Dedifferentiated amniotic fluid mesenchymal stem cell (primary cell): Measurements from ENCODE around the gene ADAMTSL2.

ENCODE experiments used
- DNase-seq: peaks from one replicate; pipeline ENCODE4 v3.0.0-alpha.2; 2016; ENCODE audit errors: extremely low spot score

The ADAMTSL2 gene

GRCh38 chr9:133534346-133535291 lies at the start of gene ADAMTSL2:
Gene ADAMTSL2 (plus strand): TSS chr9:133534704. CDS start chr9:133536713, 2,009 bp downstream.
- no peak for DNase-seq

- DNase-seq = no peak
These were observed 48.8 kb upstream of the ADAMTSL2 start for GRCh38 chr9:133485531-133486260.

DNA sequence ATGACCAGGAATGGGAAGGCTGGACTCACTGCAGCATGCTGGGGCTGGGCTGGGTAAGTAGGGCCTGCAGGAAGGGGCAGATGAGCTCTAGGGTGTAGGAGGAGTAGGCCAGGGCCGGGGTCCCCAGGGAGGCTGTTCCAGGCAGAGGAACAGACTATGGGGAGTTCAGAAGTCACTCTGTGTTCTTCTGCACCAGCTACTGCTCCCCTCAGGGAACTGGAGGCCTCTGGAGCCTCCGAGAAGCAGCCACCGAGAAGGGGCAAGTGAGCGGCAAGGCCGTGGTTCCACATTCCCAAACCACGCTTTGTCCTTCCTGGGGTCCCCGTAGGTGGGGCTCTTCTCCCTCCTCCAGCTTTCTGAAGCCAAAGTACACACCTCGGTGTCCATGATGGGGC lies 47.2 kb upstream of the ADAMTSL2 start:
- DNase-seq = no peak

DNA sequence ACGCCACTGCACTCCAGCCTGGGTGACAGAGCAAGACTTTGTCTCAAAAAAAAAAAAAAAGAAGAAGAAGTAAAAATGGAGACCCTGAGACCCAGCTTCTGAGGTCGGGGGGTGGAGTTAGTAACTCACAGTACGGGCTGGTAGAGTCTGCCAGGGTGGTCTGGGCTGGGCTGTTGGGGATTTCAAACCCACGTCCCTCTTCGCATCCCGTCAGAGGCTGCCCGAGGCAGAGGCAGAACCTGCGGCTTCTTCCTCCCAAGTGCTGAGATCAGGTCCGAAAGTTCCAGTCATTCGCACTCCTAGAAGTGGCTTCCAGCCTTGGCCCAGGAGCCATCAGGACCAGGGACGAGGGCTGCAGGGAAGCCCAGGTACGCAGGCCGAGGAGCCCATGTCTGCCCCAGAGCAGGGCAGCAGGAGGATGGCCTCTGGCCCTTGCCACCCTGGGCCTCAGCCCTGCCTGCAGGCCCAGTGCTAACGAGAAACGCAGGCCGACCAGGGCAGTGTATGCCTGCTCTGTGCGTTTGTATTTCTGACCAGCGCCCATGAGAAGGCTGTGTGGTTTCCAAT lies 45.7 kb upstream of the ADAMTSL2 start:
- no peak for DNase-seq

DNA sequence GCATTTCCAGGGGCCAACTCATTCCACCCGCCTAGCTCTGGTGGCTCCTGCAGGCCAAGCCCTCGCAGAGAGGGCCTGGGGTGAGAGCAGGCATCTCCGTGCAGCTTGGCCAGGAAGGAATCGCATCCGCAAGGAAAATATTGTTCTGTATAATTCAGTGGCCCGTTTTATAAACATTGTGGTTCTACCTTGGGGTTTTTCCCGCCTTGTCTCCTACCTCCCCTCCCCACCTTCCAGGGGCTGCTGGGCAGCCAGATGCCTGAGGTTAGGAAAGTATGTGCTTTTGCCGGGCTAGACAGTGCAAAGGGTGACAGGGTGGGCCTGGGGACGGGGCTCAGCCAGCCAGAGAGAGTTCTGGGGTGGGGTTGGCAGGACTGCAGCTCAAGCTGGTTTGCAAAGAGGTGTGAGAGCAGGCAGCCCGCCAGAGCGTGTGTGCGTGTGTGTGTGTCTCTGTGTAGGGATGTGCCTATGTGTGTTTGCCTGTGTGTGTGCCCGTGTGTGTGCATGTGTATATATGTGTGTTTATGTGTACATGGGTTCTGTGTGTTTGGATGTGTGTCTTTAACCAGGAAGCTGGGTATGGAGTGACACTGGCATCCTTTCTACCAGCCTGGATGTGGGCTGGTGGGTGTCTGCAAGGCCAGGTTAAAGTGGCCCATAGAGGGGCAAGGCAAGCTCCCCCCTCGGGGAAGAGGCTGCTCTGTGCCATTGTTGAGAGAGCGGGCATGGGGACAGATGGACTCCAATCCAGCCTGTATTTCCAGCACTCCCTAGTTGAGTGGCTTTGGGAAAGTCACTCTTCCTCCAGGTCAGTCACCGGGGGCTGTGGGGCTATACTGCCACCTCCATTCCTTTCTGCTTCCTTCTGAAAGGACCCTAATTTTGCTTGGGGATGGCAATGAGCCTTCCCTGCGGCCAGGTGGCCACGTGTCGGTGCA lies 45.0 kb upstream of the ADAMTSL2 start:
- DNase-seq = no peak

DNA sequence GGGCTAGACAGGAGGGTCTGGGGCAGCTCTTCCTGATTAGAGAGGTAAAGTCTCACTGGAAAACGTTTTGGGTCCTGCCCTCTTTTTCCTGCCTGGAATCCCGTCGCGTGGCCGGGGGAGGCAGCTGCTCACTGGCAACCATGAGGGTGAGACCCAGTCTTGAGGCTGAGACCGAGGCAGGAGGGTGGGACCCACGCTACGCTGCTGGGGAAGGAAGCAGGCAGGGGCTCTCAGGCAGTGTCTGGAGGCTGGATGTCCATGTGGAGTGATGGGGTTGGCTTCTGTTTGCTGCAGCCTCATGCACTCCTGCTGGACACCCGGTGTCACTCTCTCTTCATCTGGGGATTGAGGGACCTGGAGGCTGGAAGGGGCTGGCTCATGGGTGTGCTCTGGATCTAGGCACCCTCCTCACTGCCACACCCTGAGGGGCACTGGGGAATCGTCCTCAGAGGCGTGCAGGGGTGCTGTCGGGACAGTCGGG lies 44.3 kb upstream of the ADAMTSL2 start:
- no peak for DNase-seq

DNA sequence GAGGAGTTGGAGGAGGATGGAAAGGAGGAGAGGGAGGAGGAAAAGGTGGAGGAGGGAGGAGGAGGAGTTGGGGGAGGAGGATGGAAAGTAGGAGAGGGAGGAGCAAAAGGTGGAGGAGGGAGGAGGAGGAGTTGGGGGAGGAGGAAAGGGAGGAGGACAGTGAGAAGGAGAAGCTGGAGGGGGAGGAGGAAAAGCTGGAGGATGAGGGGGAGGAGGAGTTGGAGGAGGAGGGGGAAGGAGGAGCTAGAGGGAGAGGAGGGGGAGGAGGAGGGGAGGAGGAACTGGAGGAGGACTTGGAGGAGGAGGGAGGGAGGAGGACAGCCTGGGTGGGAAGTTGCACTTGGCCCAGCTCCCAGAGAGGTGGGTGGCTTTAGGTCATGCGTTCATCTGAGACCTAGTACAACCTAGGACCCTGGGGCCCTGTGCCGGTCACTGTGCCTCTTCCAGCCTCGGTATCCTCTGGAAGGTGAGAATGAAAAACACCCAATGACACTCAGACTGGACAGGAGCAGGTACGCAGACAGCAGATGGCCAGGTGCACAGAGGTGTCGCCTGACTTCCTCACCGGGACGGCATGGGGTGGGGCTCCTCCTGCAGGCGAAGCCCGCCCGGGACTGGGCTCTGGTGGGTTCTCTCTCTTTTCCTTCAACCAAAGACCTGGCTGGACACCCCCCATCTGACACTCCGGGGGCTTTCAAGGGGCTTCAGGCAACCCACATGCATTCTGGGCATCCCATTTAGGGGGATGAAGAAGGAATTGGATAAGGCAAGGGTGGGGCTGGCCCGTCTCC lies 43.4 kb upstream of the ADAMTSL2 start:
- no peak for DNase-seq

GRCh38 chr9:133491656-133491925 lies 42.9 kb upstream of the ADAMTSL2 start:
- DNase-seq = no peak

- DNase-seq = peak; percentile 32
These were observed 42.2 kb upstream of the ADAMTSL2 start for GRCh38 chr9:133492061-133493021.

DNA sequence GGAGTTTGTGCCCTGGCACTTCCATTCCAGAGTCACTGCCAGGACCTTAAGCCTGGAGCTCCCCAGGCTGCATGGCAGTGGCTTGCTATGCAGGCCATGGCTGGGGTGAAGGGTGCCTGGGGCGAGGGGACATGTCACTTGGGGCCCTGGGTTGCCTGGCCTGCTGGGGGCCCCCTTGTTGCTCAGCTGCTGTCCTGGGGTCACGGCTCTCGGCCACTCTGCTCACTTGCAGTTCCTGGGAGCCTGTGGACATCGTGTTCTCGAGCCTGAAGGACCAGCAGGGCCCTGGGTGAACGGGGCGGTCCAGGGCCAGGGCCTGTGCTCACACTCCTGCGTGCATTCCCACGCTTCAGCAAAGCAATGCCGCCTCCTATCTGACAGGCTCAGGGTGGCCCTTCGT lies 41.1 kb upstream of the ADAMTSL2 start:
- DNase-seq = no peak

DNA sequence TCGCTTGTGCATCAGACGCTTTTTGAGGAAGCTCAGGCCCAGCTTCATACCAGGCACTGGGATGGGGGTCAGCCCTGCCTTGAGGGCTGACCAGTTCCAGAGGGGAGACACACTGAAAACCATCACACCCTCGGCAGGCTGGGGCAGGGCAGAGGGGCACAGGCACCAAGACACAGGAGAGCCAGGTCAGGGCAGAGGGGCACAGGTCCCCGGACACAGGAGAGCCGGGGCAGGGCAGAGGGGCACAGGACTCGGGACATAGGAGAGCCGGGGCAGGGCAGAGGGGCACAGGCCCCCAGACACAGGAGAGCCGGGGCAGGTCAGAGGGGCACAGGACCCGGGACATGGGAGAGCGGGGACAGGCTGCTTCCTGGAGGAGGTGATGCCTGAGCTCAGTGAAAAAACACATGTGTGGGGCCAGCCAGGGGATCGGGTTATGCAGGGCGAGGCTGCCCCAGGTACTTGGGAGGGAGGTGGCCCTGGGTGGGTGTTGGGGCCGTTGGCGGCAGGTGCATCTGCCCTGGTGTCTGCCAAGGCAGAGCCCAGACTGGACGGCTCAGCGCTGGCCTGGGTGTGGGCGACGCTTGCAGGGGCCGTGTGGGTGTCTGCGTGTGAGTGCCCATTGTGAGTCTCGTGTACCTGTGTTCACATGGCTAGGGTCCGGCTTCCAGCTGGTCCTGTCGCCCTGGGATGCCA lies 40.5 kb upstream of the ADAMTSL2 start:
- no peak for DNase-seq

DNA sequence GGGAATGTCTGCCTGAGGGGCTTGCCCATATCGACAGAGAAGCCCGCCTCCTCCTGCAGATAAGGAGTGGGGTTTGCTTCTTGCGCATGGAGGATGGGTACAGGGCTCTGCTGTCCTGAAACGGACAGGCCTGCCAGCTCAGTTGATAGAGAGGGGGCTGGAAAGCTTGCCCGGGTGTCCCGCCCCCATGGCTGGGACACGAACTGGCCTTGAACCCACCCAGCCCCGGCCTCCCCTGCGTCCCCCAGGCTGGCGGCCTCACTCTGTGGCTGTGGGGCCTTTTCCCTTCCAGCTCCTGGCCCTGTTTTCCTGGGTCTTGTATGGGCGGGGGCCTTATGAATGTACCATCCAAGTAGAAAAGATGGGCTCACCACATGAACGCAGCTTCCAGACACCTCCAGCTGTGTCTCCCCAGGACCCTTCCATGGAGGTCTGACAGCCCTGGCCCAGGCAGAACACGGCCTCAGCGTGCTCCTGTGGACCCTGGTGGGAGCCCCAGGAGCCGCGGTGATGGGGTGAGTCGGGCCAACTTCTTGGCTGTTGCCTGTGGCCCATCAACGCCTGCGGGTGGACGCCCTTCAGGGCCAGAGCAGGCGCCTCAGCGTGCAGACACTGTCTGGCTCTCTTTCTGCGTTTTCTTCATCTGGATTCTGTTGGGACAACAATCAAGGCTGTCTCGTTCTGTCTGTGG lies 39.7 kb upstream of the ADAMTSL2 start:
- no peak for DNase-seq

GRCh38 chr9:133495327-133496293 lies 38.9 kb upstream of the ADAMTSL2 start:
- DNase-seq = no peak

DNA sequence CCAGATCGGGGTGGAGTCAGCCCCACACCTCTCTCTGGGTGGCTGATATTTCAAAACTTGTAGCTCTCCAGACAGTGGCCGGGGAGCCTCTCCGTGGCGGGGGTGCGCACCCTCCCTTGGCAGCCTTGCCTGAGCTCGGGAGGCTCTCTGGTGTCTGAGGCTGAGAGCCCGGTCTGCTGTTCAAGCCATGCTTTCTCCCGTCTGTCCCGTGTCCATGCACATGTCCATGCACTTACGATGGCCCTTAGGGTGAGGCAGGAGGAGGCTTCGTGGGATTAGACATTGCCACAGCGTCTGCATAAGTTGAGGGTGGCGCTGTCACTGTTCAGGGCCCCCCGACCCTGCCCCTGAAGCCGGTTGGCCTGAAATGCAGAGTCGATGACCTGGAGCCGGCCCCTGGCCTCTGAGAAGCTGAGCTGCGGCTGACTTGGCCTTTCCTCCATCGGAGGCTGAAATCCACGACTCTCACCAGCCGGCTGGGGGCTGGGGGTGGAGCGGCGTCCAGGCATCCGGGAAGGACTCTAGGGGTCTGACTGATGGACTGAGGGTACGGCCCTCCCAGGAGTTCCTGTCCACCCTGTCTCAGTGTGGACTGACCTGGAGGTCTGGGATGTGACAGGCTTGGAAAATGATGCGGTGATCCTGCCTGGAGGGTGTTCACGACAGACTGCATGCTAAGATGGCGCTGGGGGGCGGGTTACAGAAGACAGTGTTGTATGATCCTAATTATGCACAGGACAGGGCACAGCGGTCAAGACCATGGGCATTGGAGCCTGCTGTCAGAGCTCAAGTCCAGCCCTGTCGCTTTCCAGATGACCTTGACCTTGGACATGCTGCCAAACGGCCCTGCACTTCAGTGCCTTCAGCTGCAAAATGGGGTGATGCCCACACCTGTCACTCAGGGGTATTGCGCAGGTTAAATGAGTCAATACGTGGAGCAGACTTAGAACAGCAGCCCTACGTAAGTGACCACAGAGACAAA lies 37.4 kb upstream of the ADAMTSL2 start:
- no peak for DNase-seq

DNA sequence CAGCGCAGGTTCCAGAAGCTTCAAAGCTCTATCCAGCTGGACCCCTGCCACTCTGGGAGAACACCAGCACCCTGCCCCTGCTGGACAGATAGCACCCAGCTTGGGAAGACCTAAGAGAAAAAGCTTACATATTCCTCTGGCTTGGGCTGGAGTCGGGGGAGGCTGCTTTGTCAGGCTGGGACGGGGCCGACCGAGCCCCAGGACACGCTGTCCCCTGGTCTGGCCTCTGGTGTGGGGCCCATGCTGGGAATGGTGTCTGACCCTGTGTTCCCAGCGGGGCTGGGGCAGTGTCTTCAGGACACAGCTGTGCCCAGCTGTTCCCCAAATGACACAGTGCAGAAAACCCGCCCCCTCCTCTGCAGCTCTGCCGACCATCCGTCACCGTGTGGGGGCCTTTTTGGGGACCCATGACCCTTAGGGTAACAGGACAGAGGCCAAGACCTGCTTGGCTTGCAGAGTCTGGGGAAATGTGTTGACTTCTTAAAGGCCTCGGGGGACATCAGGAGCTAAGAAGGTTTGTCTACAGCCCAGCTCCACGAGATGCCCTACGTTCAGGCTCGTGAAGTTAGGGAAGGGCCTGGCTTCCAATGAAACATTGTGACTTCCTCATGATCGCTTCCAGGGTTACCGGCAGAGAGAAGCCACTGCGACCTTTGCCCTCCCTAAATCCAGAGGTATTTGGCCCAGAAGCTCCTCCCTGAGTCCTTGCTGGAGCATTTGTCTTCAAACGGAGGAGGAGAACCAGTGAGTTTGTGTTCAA lies 35.2 kb upstream of the ADAMTSL2 start:
- no peak for DNase-seq
